Ectodermal cell (in vitro differentiated cells): ENCODE data around the gene MAP7.

Experiments used
- H3K27ac ChIP-seq: 2 replicates; pipeline ENCODE4 v1.7.0; 2013; ENCODE audit warnings: mild to moderate bottlenecking, low read depth, low read length; ENCODE audit not compliant: insufficient read depth, poor library complexity, severe bottlenecking
- H3K27me3 ChIP-seq: 2 replicates; pipeline ENCODE4 v1.7.0; 2013; ENCODE audit warnings: mild to moderate bottlenecking, low read length; ENCODE audit not compliant: insufficient read depth, control insufficient read depth, poor library complexity, severe bottlenecking
- H3K36me3 ChIP-seq: one replicate; pipeline ENCODE4 v1.7.0; 2013; ENCODE audit warnings: low read length; ENCODE audit not compliant: control insufficient read depth, insufficient read depth
- H3K4me1 ChIP-seq: one replicate; pipeline ENCODE4 v1.7.0; 2013; ENCODE audit warnings: low read length; ENCODE audit not compliant: control insufficient read depth, insufficient read depth
- H3K4me3 ChIP-seq: 2 replicates; pipeline ENCODE4 v1.7.0; 2013; ENCODE audit warnings: low read depth, low read length, control low read depth; ENCODE audit not compliant: insufficient read depth
- H3K9me3 ChIP-seq: 2 replicates; pipeline ENCODE4 v1.7.0; 2013; ENCODE audit warnings: mild to moderate bottlenecking, low read length, moderate library complexity; ENCODE audit not compliant: control insufficient read depth
- WGBS, 2 experiments: methylation state at CpG; one replicate each; pipeline ENCODE4 v1.1.7; 2013; ENCODE audit warnings: missing lambda C conversion rate in 2 of 2; 5-methylcytosine and 5-hydroxymethylcytosine counted together

MAP7 gene

DNA sequence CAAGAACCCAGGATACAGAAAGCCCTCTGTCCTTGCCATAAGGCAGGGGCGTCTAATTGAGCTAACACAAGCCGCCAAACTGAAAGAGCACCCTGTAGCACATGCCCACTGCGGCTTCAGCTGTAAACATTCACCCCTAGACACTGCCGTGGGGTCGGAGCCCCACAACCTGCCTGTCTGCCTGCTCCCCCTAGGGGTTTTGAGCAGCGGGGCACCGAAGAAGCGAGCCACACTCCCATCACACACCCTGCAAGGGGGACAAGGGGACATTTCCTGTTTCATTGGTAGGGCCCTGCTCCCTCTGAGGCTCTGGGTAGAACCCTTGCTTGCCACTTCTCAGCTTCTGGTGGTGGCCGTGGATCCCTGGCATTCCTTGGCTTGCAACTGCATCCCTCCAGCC is 215.4 kb downstream of the MAP7 start:
- Histone ChIP-seq H3K9me3 (no peaks in the 10 kb centered on the region), H3K27ac (no peak overlapping the region), H3K4me1 (no peaks in the 10 kb centered on the region), H3K36me3 (no peaks in the 10 kb centered on the region), H3K4me3 (no peak overlapping the region), H3K27me3 (no peaks in the 10 kb centered on the region)
- 80 to 84% methylated on average over 9 of the region's 9 CpGs for WGBS, 2 experiments

DNA sequence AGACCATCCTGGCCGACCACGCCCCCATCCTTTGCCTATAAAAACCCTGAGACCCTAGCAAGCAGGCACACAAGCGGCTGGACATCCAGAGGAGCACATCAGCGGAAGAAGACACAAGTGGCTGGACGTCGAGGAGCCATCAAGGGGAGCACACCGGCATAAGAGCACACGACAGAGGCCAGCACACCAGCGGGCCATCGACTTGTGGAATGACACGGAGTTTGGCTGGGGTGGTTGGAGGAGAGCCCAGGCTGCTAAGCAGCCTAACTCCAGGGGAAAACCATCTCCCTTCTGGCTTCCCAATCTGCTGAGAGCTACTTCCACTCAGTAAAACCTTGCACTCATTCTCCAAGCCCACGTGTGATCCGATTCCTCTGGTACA is 215.8 kb downstream of the MAP7 start:
- no peak overlapping the region for H3K4me3 ChIP-seq
- 95 to 96% methylated on average over 13 of the region's 13 CpGs for WGBS, 2 experiments
- H3K27ac ChIP-seq, result no peak overlapping the region
- no peaks in the 10 kb centered on the region for H3K9me3 ChIP-seq
- no peaks in the 10 kb centered on the region for H3K27me3 ChIP-seq
- no peaks in the 10 kb centered on the region for H3K4me1 ChIP-seq
- H3K36me3 ChIP-seq, result no peaks in the 10 kb centered on the region

DNA sequence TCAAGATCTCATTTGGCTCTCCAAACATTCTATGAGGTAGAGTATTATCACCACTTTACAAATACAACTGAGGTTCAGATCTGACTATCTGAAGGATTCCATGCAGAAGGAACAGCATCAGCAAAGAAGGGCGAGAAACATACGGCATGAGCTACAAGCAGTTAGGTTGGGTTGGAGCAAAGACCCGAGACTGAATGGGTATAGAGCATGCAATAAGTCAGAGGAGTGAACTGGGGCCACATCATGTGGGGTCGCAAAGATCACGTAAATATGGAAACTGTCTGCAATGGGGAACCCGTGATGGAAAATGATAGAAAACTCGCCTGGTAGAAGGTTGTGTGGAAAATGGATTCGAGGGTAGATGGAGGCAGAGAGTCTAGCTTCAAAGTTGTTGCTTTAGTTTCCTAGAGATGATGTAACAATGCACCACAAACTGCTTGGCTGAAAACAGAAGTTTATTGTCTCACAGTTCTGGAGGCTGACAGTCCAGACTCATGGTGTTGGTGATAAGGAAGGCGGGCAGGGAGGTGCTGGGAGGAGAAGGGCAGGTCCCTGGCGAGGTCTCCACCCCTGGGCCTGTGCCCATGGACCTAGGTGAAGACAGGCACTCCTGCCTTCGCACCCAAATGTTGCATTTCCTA is 216.3 kb downstream of the MAP7 start:
- no peak overlapping the region for H3K27ac ChIP-seq
- H3K9me3 ChIP-seq, result no peaks in the 10 kb centered on the region
- no peaks in the 10 kb centered on the region for H3K4me1 ChIP-seq
- H3K36me3 ChIP-seq, result no peaks in the 10 kb centered on the region
- H3K4me3 ChIP-seq, result no peak overlapping the region
- H3K27me3 ChIP-seq, result no peaks in the 10 kb centered on the region
- 92 to 95% methylated on average over 11 of the region's 11 CpGs for WGBS, 2 experiments

DNA sequence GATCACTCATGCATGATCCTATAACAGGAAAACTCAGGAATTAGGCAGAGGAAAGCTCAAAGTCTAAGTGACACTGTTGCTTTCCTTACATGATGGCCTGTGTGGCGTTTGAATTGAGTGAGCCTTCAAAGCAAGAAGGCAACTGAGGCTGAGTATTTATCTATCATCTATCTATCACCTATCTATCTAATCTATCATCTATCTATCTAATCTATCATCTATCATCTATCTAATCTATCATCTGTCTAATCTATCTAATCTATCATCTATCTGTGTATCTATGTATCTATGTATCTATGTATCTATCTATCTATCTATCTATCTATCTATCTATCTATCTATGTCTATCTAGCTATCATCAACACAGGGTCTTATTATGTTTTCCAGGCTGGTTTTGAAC is 218.8 kb downstream of the MAP7 start:
- no peak overlapping the region for H3K27ac ChIP-seq
- WGBS, 2 experiments, result 93% methylated on average over 1 of the region's 1 CpG
- H3K4me3 ChIP-seq, result no peak overlapping the region
- no peaks in the 10 kb centered on the region for H3K36me3 ChIP-seq
- no peaks in the 10 kb centered on the region for H3K9me3 ChIP-seq
- no peaks in the 10 kb centered on the region for H3K27me3 ChIP-seq
- H3K4me1 ChIP-seq, result no peaks in the 10 kb centered on the region

DNA sequence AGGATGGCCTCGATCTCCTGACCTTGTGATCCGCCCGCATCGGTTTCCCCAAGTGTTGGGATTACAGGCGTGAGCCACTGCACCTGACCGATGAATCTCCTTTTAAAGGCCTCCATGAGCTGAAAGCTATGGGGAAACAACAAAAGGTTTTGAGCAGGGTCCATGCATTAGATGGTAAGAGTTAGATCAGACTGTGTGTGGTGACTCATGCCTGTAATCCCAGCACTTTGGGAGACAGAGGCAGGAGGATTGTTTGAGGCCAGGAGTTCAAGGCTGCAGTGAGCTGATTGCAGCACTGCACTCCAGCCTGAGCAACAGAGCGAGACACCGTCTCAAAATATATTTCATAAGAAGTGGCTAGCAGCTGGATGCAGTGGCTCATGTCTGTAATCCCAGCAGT is 219.6 kb downstream of the MAP7 start:
- Histone ChIP-seq H3K27me3 (no peaks in the 10 kb centered on the region), H3K4me3 (no peak overlapping the region), H3K36me3 (no peaks in the 10 kb centered on the region), H3K9me3 (no peaks in the 10 kb centered on the region), H3K27ac (no peak overlapping the region), H3K4me1 (no peaks in the 10 kb centered on the region)
- WGBS, 2 experiments, result 95 to 97% methylated on average over 8 of the region's 8 CpGs

DNA sequence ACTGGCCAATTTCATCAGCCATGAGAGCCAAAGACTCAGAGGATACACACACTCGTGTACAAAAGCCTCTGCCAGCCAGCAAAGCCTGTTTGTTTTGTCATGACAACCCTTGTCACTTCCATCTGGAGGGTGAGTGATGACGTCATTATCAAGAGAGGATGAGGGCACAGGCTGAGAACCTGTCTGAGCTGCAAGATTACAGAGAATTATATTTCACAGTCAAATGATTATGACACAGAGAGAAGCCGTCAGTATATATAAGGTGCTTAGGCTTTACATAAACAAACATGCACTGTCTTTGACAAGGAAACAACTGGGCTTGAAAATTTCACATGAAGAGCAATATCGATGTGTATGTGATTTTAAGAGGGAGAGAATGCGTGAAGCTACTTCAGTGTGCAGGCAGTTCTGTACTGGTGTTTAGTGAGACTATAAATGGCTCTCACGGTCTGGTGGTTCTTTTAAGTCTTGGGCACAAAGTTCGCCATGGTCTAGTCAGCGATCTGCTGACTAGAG is 224.1 kb downstream of the MAP7 start:
- no peaks in the 10 kb centered on the region for H3K9me3 ChIP-seq
- H3K27me3 ChIP-seq, result no peaks in the 10 kb centered on the region
- H3K27ac ChIP-seq, result no peak overlapping the region
- 87 to 91% methylated on average over 8 of the region's 8 CpGs for WGBS, 2 experiments
- peaks cover 2% of the 10 kb centered on the region for H3K4me1 ChIP-seq
- H3K36me3 ChIP-seq, result no peaks in the 10 kb centered on the region
- no peak overlapping the region for H3K4me3 ChIP-seq

DNA sequence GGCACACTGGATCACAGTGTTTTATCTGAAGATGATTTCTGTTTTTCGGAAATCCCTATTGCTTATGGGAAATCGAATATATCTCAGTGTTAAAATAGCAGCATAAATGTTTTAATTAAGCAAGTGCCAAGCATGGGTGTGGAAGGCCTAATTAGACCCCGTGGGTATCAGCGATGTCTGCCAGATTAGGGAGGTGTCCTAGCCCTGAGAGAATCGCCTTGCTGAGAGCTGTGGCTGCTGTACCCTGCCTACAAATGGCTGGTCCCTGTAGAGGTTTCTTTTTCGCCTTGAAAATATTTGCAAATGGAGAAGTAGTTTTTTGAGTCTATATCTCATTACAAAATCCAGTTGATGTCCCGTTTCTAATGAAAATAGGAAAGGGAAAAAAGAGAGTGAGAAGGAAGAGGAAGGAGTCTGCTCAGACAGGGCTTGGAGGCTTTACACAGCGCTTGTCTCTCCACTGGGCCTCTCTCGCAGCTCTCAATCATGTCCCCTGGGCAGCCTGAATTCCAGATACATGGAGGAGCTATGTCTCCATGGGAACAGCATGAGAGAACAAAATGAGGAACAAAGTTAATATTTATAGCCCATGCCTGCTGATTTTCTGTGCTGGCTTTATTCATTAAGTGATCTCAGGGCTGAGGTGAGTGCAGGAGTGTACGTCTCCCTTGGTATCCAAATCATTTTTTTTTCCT is 225.4 kb downstream of the MAP7 start:
- Histone ChIP-seq H3K9me3 (no peaks in the 10 kb centered on the region), H3K4me1 (peaks cover 2% of the 10 kb centered on the region), H3K4me3 (no peak overlapping the region), H3K27ac (peak overlapping the region; percentile 39), H3K36me3 (no peaks in the 10 kb centered on the region), H3K27me3 (no peaks in the 10 kb centered on the region)
- WGBS, 2 experiments, result 83 to 89% methylated on average over 10 of the region's 10 CpGs

DNA sequence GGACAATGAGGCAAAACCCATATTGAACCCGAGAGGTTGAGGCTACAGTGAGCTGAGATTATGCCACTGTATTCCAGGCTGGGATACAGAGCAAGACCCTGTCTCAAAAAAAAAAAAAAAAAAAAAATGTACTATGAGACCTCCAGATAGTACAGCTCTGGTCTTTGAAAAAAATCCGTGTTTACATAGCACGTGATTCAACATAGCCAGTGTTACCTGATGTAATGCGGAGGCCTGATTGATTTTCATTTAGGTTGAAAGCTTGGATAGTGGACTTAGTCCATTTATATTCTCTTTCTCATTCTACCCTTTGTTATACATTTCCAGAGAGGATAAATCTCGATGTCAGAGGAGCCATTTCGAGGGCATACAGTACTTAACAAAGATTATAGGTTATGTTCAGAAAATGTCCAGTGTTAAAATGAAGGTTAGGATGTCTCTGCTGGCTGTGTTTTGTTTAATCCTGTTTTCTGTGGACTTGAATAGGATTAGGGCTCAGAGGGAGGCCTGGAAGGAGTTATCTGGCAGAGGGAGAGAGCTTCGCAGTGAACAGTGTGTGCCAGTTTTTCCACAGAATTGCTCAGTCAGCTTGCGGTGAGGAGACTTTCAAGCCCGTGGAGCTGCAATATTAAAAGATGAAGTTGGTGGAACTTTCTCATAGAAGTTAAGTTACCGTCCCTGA is 226.7 kb downstream of the MAP7 start:
- 88 to 90% methylated on average over 10 of the region's 10 CpGs for WGBS, 2 experiments
- Histone ChIP-seq H3K4me3 (no peak overlapping the region), H3K27ac (no peak overlapping the region), H3K9me3 (no peaks in the 10 kb centered on the region), H3K36me3 (no peaks in the 10 kb centered on the region), H3K27me3 (no peaks in the 10 kb centered on the region), H3K4me1 (peaks cover 2% of the 10 kb centered on the region)

DNA sequence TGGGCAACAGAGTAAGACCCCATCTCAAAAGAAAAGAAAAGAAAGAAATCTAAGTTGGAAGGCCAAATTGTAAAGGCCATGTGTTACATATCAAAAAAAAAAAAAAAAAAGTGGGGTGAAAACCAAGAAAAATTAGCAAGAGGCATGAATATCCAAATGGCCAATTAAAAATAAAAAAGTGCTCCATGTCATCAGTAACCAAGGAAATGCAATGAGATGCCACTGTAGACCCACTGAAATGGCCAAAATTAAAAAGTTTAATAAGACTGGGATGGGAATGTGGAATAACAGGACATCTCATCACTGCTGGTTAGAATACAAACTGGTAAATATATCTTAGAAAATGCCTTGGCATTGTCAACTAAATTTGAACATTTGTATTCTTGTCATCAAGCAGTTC is 230.5 kb downstream of the MAP7 start:
- Histone ChIP-seq H3K27ac (no peak overlapping the region), H3K4me3 (no peak overlapping the region), H3K4me1 (peaks cover 2% of the 10 kb centered on the region), H3K9me3 (no peaks in the 10 kb centered on the region), H3K36me3 (no peaks in the 10 kb centered on the region), H3K27me3 (no peaks in the 10 kb centered on the region)

DNA sequence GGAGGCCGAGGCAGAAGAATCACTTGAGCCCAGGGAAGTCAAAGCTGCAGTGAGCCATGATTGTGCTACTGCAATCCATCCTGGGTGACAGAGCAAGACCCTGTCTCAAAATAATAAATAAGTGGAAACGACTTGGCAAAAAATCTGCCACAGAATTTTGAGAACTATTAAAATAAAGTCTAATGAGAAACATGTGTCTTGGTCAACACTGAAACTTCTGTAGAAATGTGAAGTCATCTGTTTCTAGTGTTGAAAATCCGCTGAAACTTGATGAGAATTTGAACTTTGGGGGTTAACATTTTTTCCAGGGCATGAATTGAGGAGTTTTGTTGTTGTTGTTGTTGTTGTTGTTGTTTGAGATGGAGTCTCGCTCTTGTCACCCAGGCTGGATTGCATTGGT is 231.5 kb downstream of the MAP7 start:
- no peaks in the 10 kb centered on the region for H3K36me3 ChIP-seq
- WGBS, 2 experiments, result 89 to 90% methylated on average over 4 of the region's 4 CpGs
- no peak overlapping the region for H3K27ac ChIP-seq
- H3K27me3 ChIP-seq, result no peaks in the 10 kb centered on the region
- no peak overlapping the region for H3K4me3 ChIP-seq
- H3K9me3 ChIP-seq, result no peaks in the 10 kb centered on the region
- peaks cover 1% of the 10 kb centered on the region for H3K4me1 ChIP-seq
